ENCODE measurements around the gene MAD1L1.

The MAD1L1 gene

DNA sequence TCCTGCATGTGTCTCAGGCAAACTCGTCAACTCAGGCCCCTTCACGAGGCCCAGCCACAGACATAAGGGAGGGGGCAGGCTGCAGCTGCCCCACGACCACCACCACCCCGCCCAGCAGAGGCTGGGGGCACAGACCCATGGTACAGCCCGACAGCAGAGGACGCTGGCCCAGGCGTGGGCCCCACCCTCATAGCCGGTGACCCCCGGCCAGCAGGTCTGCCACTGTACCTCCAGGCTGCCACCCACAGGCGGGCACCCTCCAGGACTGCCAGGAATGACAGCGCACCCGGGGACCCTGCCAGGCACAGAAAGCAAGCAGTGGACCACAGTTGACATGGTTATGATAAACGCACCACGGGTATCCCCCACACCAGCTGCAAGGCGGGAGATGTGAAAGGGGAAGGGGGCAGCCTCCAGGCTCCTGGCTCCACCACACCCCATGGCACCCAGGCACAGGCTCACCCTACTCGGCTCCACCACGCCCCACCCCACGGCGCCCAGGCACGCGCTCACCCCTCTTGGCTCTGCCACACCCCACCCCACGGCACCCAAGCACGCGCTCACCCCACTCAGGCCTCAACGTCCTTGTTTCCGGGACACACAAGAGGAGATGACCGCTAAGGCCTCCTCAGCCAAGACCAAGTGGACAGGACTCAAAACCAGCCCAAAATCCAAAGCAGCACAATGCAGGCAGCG is 135.9 kb downstream of the MAD1L1 start:
- Histone ChIP-seq H2AFZ (ENCODE audit: low read depth, low read length) (no peak overlapping the region), H4K20me1 (ENCODE audit: insufficient read depth, low read length) (peaks cover 47% of the 10 kb centered on the region), H3K27me3 (ENCODE audit: insufficient read depth, low read length, poor library complexity) (no peaks in the 10 kb centered on the region), H3K27ac (ENCODE audit: low read length) (no peak overlapping the region), H3K4me2 (ENCODE audit: insufficient read depth, low read length) (no peak overlapping the region), H3K4me3 (ENCODE audit: low read depth in 1 of 2, low read length in 2 of 2) (no peak overlapping the region), H3K4me1 (ENCODE audit: insufficient read depth, low read length) (peaks cover 8% of the 10 kb centered on the region), H3K9ac (ENCODE audit: low read depth, low read length) (no peak overlapping the region), H3K9me3 (ENCODE audit: insufficient read depth, low read length, severe bottlenecking) (no peaks in the 10 kb centered on the region), H3K36me3 (ENCODE audit: insufficient read depth, low read length) (peaks cover 8% of the 10 kb centered on the region; the same call in 1 of the 2 replicates), H3K79me2 (ENCODE audit: insufficient read depth, low read length) (peaks cover 2% of the 10 kb centered on the region; the same call in 1 of the 2 replicates)
- TF ChIP-seq EZH2 (IDR thresholded peaks at IDR 0.05; ENCODE audit: borderline replicate concordance, low read depth, low read length, severe bottlenecking): no peak
- no peak for TF ChIP-seq CTCF (IDR thresholded peaks at IDR 0.05; ENCODE audit: borderline replicate concordance, extremely low read depth, low read length, poor library complexity, severe bottlenecking)
- DNase-seq: no peak
- ATAC-seq (ENCODE audit: insufficient read depth, low read depth): no peak

DNA sequence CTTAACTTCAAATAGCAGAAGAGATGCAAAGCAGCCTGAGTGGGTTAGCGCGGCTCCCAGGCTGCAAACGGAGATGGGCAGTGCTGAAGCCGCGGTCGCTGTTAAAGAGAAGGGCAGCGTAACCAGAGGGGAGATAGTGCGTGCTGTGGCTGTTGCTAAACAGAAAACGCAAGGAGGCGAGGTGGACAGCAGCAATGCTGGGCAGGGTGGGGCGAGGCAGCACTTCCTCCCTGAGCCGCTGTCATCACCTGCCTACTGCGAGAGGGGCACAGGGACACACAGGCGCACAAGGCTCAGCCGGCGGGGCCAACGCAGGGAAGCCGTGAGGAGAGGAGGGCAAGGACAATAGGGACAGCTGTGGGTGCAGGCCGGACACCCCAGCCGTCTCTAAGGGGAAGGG is 137.3 kb downstream of the MAD1L1 start:
- TF ChIP-seq EZH2 (IDR thresholded peaks at IDR 0.05; ENCODE audit: borderline replicate concordance, low read depth, low read length, severe bottlenecking) (no peak), CTCF (IDR thresholded peaks at IDR 0.05; ENCODE audit: borderline replicate concordance, extremely low read depth, low read length, poor library complexity, severe bottlenecking) (no peak)
- Histone ChIP-seq H3K4me2 (ENCODE audit: insufficient read depth, low read length) (no peak overlapping the region), H3K4me3 (ENCODE audit: low read depth in 1 of 2, low read length in 2 of 2) (no peak overlapping the region), H3K9ac (ENCODE audit: low read depth, low read length) (no peak overlapping the region), H3K4me1 (ENCODE audit: insufficient read depth, low read length) (peaks cover 8% of the 10 kb centered on the region), H4K20me1 (ENCODE audit: insufficient read depth, low read length) (peaks cover 43% of the 10 kb centered on the region), H3K79me2 (ENCODE audit: insufficient read depth, low read length) (peaks cover 2% of the 10 kb centered on the region; the same call in 1 of the 2 replicates), H3K27ac (ENCODE audit: low read length) (no peak overlapping the region), H3K9me3 (ENCODE audit: insufficient read depth, low read length, severe bottlenecking) (no peaks in the 10 kb centered on the region), H3K27me3 (ENCODE audit: insufficient read depth, low read length, poor library complexity) (no peaks in the 10 kb centered on the region), H3K36me3 (ENCODE audit: insufficient read depth, low read length) (peaks cover 8% of the 10 kb centered on the region), H2AFZ (ENCODE audit: low read depth, low read length) (no peak overlapping the region)
- ATAC-seq (ENCODE audit: insufficient read depth, low read depth) (no peak), DNase-seq (no peak)

DNA sequence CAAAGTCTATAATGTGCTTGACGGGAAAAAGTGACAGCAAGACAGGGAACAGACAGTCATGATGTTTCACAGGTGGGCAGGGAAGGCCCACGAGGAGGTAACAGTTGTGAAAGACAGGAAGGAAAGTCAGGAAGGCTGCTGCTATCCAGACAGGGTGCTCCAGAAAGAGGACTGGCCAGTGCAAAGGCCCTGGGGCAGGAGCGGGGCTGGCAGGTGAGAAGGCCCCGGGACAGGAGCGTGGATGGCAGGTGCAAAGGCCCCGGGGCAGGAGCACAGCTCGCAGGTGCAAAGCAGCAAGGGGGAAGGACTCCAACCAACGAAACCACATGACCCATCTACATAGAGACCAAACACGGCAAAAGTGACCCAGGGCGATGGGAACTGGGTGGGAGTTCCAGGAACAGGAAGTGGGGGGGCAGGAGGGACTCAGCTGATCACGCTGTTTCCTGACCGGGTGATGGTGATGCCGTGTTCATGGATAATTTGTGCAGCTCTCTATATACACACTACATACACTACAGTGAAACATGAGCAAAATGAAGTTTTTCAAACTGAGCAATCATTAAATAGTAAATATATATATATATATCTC is 138.2 kb downstream of the MAD1L1 start:
- Histone ChIP-seq H3K9ac (ENCODE audit: low read depth, low read length) (no peak overlapping the region), H3K4me1 (ENCODE audit: insufficient read depth, low read length) (peaks cover under 1% of the 10 kb centered on the region; the same call in 1 of the 2 replicates), H3K27ac (ENCODE audit: low read length) (no peak overlapping the region), H3K36me3 (ENCODE audit: insufficient read depth, low read length) (peaks cover 12% of the 10 kb centered on the region), H2AFZ (ENCODE audit: low read depth, low read length) (no peak overlapping the region), H3K27me3 (ENCODE audit: insufficient read depth, low read length, poor library complexity) (no peaks in the 10 kb centered on the region), H4K20me1 (ENCODE audit: insufficient read depth, low read length) (peaks cover 35% of the 10 kb centered on the region), H3K79me2 (ENCODE audit: insufficient read depth, low read length) (peaks cover 2% of the 10 kb centered on the region; the same call in 1 of the 2 replicates), H3K4me3 (ENCODE audit: low read depth in 1 of 2, low read length in 2 of 2) (no peak overlapping the region), H3K4me2 (ENCODE audit: insufficient read depth, low read length) (no peak overlapping the region), H3K9me3 (ENCODE audit: insufficient read depth, low read length, severe bottlenecking) (no peaks in the 10 kb centered on the region)
- TF ChIP-seq EZH2 (IDR thresholded peaks at IDR 0.05; ENCODE audit: borderline replicate concordance, low read depth, low read length, severe bottlenecking) (no peak), CTCF (IDR thresholded peaks at IDR 0.05; ENCODE audit: borderline replicate concordance, extremely low read depth, low read length, poor library complexity, severe bottlenecking) (no peak)
- DNase-seq (peak; percentile 37), ATAC-seq (ENCODE audit: insufficient read depth, low read depth) (no peak)

All from DND-41 (cell line).